Mesodermal cell (in vitro differentiated cells): Measurements from ENCODE around the gene FAM222B.

ENCODE experiments used
- H3K27ac ChIP-seq: 2 replicates; pipeline ENCODE4 v1.7.0; 2013; ENCODE audit warnings: mild to moderate bottlenecking, low read depth, low read length, moderate library complexity; ENCODE audit not compliant: severe bottlenecking
- H3K36me3 ChIP-seq: 2 replicates; pipeline ENCODE4 v1.7.1; 2013; ENCODE audit warnings: mild to moderate bottlenecking, low read length, moderate library complexity; ENCODE audit not compliant: control insufficient read depth, insufficient read depth
- H3K4me1 ChIP-seq: one replicate; pipeline ENCODE4 v1.7.1; 2013; ENCODE audit warnings: mild to moderate bottlenecking, low read length; ENCODE audit not compliant: insufficient read depth, control insufficient read depth, poor library complexity, severe bottlenecking
- H3K4me3 ChIP-seq: 2 replicates; pipeline ENCODE4 v1.7.0; 2013; ENCODE audit warnings: low read length, control low read depth, mild to moderate bottlenecking; ENCODE audit not compliant: insufficient read depth, poor library complexity, severe bottlenecking; ENCODE audit errors: extremely low read depth
- H3K9me3 ChIP-seq: 2 replicates; pipeline ENCODE4 v1.7.1; 2013; ENCODE audit warnings: mild to moderate bottlenecking, low read length, moderate library complexity; ENCODE audit not compliant: control insufficient read depth
- WGBS, 2 experiments: methylation state at CpG; one replicate each; pipeline ENCODE4 v1.1.5; 2013; ENCODE audit warnings: missing lambda C conversion rate in 2 of 2; ENCODE audit not compliant: insufficient coverage in 2 of 2; 5-methylcytosine and 5-hydroxymethylcytosine counted together

FAM222B gene

GRCh38 chr17:28777178-28777577 lies 65.4 kb downstream of the FAM222B start:
- peaks cover 36% of the 10 kb centered on the region for H3K36me3 ChIP-seq
- 100% methylated on average over 1 of the region's 1 CpG; no CpG with 5 or more reads in 1 of the 2 experiments for WGBS, 2 experiments
- no peak overlapping the region for H3K27ac ChIP-seq
- no peak overlapping the region for H3K4me3 ChIP-seq
- no peaks in the 10 kb centered on the region for H3K9me3 ChIP-seq
- H3K4me1 ChIP-seq, result no peaks in the 10 kb centered on the region

- H3K27ac ChIP-seq, result no peak overlapping the region
- H3K4me3 ChIP-seq, result no peak overlapping the region
- H3K9me3 ChIP-seq, result no peaks in the 10 kb centered on the region
- H3K36me3 ChIP-seq, result peaks cover 34% of the 10 kb centered on the region
- H3K4me1 ChIP-seq, result no peaks in the 10 kb centered on the region
- WGBS, 2 experiments, result 90 to 95% methylated on average over 3 of the region's 3 CpGs
Measured at GRCh38 chr17:28774206-28774605, 68.4 kb downstream of the FAM222B start.

- Histone ChIP-seq H3K4me1 (no peaks in the 10 kb centered on the region), H3K4me3 (no peak overlapping the region), H3K36me3 (peaks cover 32% of the 10 kb centered on the region), H3K9me3 (no peaks in the 10 kb centered on the region), H3K27ac (no peak overlapping the region)
- 75% methylated on average over 3 of the region's 6 CpGs; no CpG with 5 or more reads in 1 of the 2 experiments for WGBS, 2 experiments
Measured at GRCh38 chr17:28773736-28774135, 68.9 kb downstream of the FAM222B start.

GRCh38 chr17:28765038-28765437 lies 77.6 kb downstream of the FAM222B start:
- Histone ChIP-seq H3K4me3 (no peak overlapping the region), H3K36me3 (peaks cover 50% of the 10 kb centered on the region), H3K27ac (no peak overlapping the region), H3K4me1 (no peaks in the 10 kb centered on the region), H3K9me3 (no peaks in the 10 kb centered on the region)
- WGBS, 2 experiments, result 95 to 97% methylated on average over 3 of the region's 4 CpGs

- Histone ChIP-seq H3K9me3 (no peaks in the 10 kb centered on the region), H3K27ac (no peak overlapping the region), H3K4me1 (no peaks in the 10 kb centered on the region), H3K4me3 (no peak overlapping the region), H3K36me3 (peaks cover 62% of the 10 kb centered on the region)
- WGBS, 2 experiments, result 100% methylated on average over 2 to 3 of the region's 5 CpGs
Measured at GRCh38 chr17:28763804-28764266, 78.8 kb downstream of the FAM222B start.

- Histone ChIP-seq H3K9me3 (no peaks in the 10 kb centered on the region), H3K4me1 (no peaks in the 10 kb centered on the region), H3K36me3 (peaks cover 68% of the 10 kb centered on the region), H3K4me3 (no peak overlapping the region), H3K27ac (no peak overlapping the region)
- WGBS, 2 experiments, result no CpG with 5 or more reads among the region's 1 CpG
Measured at GRCh38 chr17:28763137-28763799, 79.3 kb downstream of the FAM222B start.

- WGBS, 2 experiments, result 25 to 45% methylated on average over 2 to 6 of the region's 9 CpGs
- peaks cover 70% of the 10 kb centered on the region for H3K36me3 ChIP-seq
- H3K4me1 ChIP-seq, result peaks cover 2% of the 10 kb centered on the region
- peak overlapping the region; percentile 39 for H3K27ac ChIP-seq
- no peaks in the 10 kb centered on the region for H3K9me3 ChIP-seq
- H3K4me3 ChIP-seq, result no peak overlapping the region
Measured at GRCh38 chr17:28760601-28761562, 81.7 kb downstream of the FAM222B start.

- Histone ChIP-seq H3K27ac (no peak overlapping the region), H3K4me3 (no peak overlapping the region), H3K36me3 (peaks cover 64% of the 10 kb centered on the region), H3K4me1 (peaks cover 10% of the 10 kb centered on the region), H3K9me3 (no peaks in the 10 kb centered on the region)
- WGBS, 2 experiments, result 92 to 96% methylated on average over 18 of the region's 18 CpGs
Measured at GRCh38 chr17:28759256-28759865, 83.2 kb downstream of the FAM222B start.

GRCh38 chr17:28758411-28759121 lies 84.0 kb downstream of the FAM222B start:
- Histone ChIP-seq H3K9me3 (no peaks in the 10 kb centered on the region), H3K4me1 (peaks cover 10% of the 10 kb centered on the region), H3K36me3 (peaks cover 70% of the 10 kb centered on the region), H3K27ac (no peak overlapping the region), H3K4me3 (no peak overlapping the region)
- 95 to 97% methylated on average over 32 of the region's 32 CpGs for WGBS, 2 experiments
